Measurements from ENCODE around the gene RARA.

RARA gene

DNA sequence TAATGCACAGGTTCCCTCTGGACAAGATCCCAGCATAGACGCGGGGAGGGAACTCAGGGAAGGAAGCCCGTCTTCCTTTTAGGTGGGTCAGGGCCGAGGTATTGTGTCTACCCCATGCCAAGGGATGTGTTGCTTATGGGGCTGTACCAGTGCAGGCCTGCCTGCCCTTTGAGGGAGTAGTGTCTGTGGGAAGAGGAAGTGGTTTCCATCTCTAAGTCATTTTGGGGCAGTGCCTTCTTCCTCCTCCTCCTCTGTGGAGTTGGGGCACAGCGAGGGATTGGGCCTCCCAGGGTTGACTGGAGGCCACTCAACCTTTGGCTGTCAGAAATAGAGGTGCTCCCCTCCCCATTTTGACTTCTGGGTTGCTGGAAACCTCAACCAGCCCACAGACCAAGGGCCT is 29.1 kb downstream of the RARA start:
- Histone ChIP-seq H3K4me3 (ENCODE audit: insufficient read depth in 1 of 2, low read depth in 1 of 2, low read length in 2 of 2) (no peak overlapping the region), H3K18ac (ENCODE audit: low read depth in 1 of 2, low read length in 2 of 2) (no peak overlapping the region), H2AFZ (ENCODE audit: low read depth, low read length) (no peak overlapping the region), H3K23ac (ENCODE audit: low read length in 2 of 2) (no peak overlapping the region), H2AK5ac (ENCODE audit: low read length, severe bottlenecking) (no peak overlapping the region), H2BK5ac (ENCODE audit: low read depth, low read length, poor library complexity, severe bottlenecking) (no peak overlapping the region), H3K36me3 (ENCODE audit: control insufficient read depth in 1 of 2, insufficient read depth in 2 of 2, low read depth in 1 of 2, low read length in 2 of 2) (peaks cover 14 to 25% of the 10 kb centered on the region in 2 experiments), H3K9ac (ENCODE audit: low read length) (no peak overlapping the region), H3K14ac (ENCODE audit: low read length in 2 of 2) (no peak overlapping the region), H4K91ac (ENCODE audit: low read length) (no peak overlapping the region), H2BK12ac (ENCODE audit: low read length in 2 of 2) (no peak overlapping the region), H3K27ac (ENCODE audit: low read length, poor library complexity, severe bottlenecking) (no peak overlapping the region), H3K79me1 (replicated peaks; ENCODE audit: low read length, poor library complexity, severe bottlenecking) (peaks cover 30% of the 10 kb centered on the region), H4K8ac (ENCODE audit: low read length) (no peak overlapping the region), H3K4ac (ENCODE audit: low read depth in 1 of 2, low read length in 2 of 2) (no peak overlapping the region), H2BK120ac (ENCODE audit: low read depth, low read length) (no peak overlapping the region), H3K4me1 (ENCODE audit: control insufficient read depth, insufficient read depth, low read depth, low read length) (peaks cover 22% of the 10 kb centered on the region), H3K27me3 (ENCODE audit: control insufficient read depth in 1 of 2, insufficient read depth in 1 of 2, low read length in 2 of 2) (no peaks in the 10 kb centered on the region), H3K9me3 (ENCODE audit: control insufficient read depth, low read length) (no peaks in the 10 kb centered on the region), H3K4me2 (ENCODE audit: low read length, poor library complexity, severe bottlenecking) (no peak overlapping the region), H2BK15ac (ENCODE audit: low read depth, poor library complexity, severe bottlenecking) (no peak overlapping the region)
- 97% methylated on average over 5 of the region's 5 CpGs for WGBS
- DNase-seq, result no peak

DNA sequence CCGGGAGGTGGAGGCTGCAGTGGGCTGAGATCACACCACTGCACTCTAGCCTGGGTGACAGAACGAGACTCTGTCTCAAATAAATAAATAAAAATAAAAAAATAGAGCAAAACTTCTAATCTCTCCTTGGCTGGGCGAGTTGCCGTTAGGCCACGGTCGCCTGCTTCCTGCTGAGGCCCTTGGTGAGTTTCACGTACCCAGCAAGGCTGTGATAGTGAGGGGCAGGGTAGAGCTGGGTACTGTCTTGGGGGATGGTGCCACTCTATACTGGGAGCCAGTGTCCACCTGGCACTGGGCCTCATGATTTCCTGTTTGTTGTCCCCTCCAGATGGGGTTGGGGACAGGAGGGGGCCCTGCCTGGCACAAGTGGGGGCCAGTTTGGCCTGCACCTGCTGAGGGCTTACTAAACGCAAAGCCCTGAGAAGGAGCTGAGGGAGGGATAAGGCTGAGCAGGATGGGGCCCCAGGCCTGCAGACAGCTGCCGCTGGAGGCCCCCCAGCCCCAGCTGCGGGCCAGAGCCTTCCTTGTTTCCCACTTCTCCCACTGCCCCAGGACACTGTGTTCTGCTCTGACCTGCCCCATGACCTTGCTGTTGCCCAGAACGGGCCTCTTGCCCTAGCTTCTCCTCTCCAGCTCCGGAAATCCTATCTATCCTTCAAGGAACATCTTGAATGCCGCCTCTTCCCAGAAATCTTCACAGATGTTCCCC is 30.1 kb downstream of the RARA start:
- WGBS, result 75% methylated on average over 10 of the region's 13 CpGs

DNA sequence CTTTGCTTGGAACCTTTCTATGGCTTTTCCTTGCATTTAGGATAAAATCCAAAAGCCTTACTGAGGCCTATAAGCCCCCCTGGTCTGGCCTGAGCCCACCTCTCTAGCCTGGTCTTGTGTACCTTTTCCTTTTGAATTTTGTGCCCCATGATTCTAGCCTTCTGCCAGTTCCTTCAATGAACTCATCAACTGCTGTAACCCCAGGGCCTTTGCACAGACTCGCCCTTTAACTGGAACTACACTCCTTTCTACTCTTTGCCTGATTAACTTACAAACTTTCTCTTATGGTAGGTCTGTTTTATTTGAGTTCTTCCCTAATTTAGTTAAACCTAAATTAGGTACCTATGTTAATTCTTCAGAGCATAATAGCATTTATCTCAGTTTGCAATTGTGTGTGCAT is 31.3 kb downstream of the RARA start:
- H3K4me1 ChIP-seq (ENCODE audit: control insufficient read depth, insufficient read depth, low read depth, low read length), result peaks cover 36% of the 10 kb centered on the region
- H3K23ac ChIP-seq (ENCODE audit: low read length in 2 of 2), result no peak overlapping the region
- H2AFZ ChIP-seq (ENCODE audit: low read depth, low read length), result no peak overlapping the region
- no peak overlapping the region for H2BK120ac ChIP-seq (ENCODE audit: low read depth, low read length)
- H4K91ac ChIP-seq (ENCODE audit: low read length), result no peak overlapping the region
- no peak overlapping the region for H3K27ac ChIP-seq (ENCODE audit: low read length, poor library complexity, severe bottlenecking)
- H3K14ac ChIP-seq (ENCODE audit: low read length in 2 of 2), result no peak overlapping the region
- H3K9me3 ChIP-seq (ENCODE audit: control insufficient read depth, low read length), result no peaks in the 10 kb centered on the region
- no peak overlapping the region for H3K18ac ChIP-seq (ENCODE audit: low read depth in 1 of 2, low read length in 2 of 2)
- H2AK5ac ChIP-seq (ENCODE audit: low read length, severe bottlenecking), result no peak overlapping the region
- no peak overlapping the region for H3K4me2 ChIP-seq (ENCODE audit: low read length, poor library complexity, severe bottlenecking)
- no peaks in the 10 kb centered on the region for H3K27me3 ChIP-seq (ENCODE audit: control insufficient read depth in 1 of 2, insufficient read depth in 1 of 2, low read length in 2 of 2)
- H2BK5ac ChIP-seq (ENCODE audit: low read depth, low read length, poor library complexity, severe bottlenecking), result no peak overlapping the region
- no peak overlapping the region for H3K4me3 ChIP-seq (ENCODE audit: insufficient read depth in 1 of 2, low read depth in 1 of 2, low read length in 2 of 2)
- H2BK15ac ChIP-seq (ENCODE audit: low read depth, poor library complexity, severe bottlenecking), result no peak overlapping the region
- H2BK12ac ChIP-seq (ENCODE audit: low read length in 2 of 2), result no peak overlapping the region
- DNase-seq, result no peak
- no peak overlapping the region for H3K4ac ChIP-seq (ENCODE audit: low read depth in 1 of 2, low read length in 2 of 2)
- WGBS, result no CpG with 5 or more reads among the region's 1 CpG
- peaks cover 14 to 18% of the 10 kb centered on the region in 2 experiments for H3K36me3 ChIP-seq (ENCODE audit: control insufficient read depth in 1 of 2, insufficient read depth in 2 of 2, low read depth in 1 of 2, low read length in 2 of 2)
- peaks cover 31% of the 10 kb centered on the region for H3K79me1 ChIP-seq (replicated peaks; ENCODE audit: low read length, poor library complexity, severe bottlenecking)
- no peak overlapping the region for H4K8ac ChIP-seq (ENCODE audit: low read length)
- H3K9ac ChIP-seq (ENCODE audit: low read length), result peak overlapping the region; percentile 1

More for the DNA sequence above, 30.1 kb downstream of the RARA start:
- no peak overlapping the region for H3K27ac ChIP-seq (ENCODE audit: low read length, poor library complexity, severe bottlenecking)
- no peak overlapping the region for H2AFZ ChIP-seq (ENCODE audit: low read depth, low read length)
- no peak overlapping the region for H3K14ac ChIP-seq (ENCODE audit: low read length in 2 of 2)
- no peak overlapping the region for H2BK12ac ChIP-seq (ENCODE audit: low read length in 2 of 2)
- no peak overlapping the region for H3K9ac ChIP-seq (ENCODE audit: low read length)
- no peak for DNase-seq
- peaks cover 14 to 18% of the 10 kb centered on the region in 2 experiments for H3K36me3 ChIP-seq (ENCODE audit: control insufficient read depth in 1 of 2, insufficient read depth in 2 of 2, low read depth in 1 of 2, low read length in 2 of 2)
- peak overlapping the region in 1 of 2 experiments; percentile 33 for H3K18ac ChIP-seq (ENCODE audit: low read depth in 1 of 2, low read length in 2 of 2)
- H3K9me3 ChIP-seq (ENCODE audit: control insufficient read depth, low read length), result no peaks in the 10 kb centered on the region
- no peak overlapping the region for H4K91ac ChIP-seq (ENCODE audit: low read length)
- no peak overlapping the region for H3K4me2 ChIP-seq (ENCODE audit: low read length, poor library complexity, severe bottlenecking)
- no peak overlapping the region for H3K4ac ChIP-seq (ENCODE audit: low read depth in 1 of 2, low read length in 2 of 2)
- peak overlapping the region in 1 of 2 experiments; percentile 23 for H3K23ac ChIP-seq (ENCODE audit: low read length in 2 of 2)
- H3K4me3 ChIP-seq (ENCODE audit: insufficient read depth in 1 of 2, low read depth in 1 of 2, low read length in 2 of 2), result no peak overlapping the region
- H2BK5ac ChIP-seq (ENCODE audit: low read depth, low read length, poor library complexity, severe bottlenecking), result no peak overlapping the region
- H4K8ac ChIP-seq (ENCODE audit: low read length), result no peak overlapping the region
- no peaks in the 10 kb centered on the region for H3K27me3 ChIP-seq (ENCODE audit: control insufficient read depth in 1 of 2, insufficient read depth in 1 of 2, low read length in 2 of 2)
- H3K4me1 ChIP-seq (ENCODE audit: control insufficient read depth, insufficient read depth, low read depth, low read length), result peaks cover 32% of the 10 kb centered on the region
- H2AK5ac ChIP-seq (ENCODE audit: low read length, severe bottlenecking), result no peak overlapping the region
- H2BK120ac ChIP-seq (ENCODE audit: low read depth, low read length), result no peak overlapping the region
- H2BK15ac ChIP-seq (ENCODE audit: low read depth, poor library complexity, severe bottlenecking), result no peak overlapping the region
- H3K79me1 ChIP-seq (replicated peaks; ENCODE audit: low read length, poor library complexity, severe bottlenecking), result peaks cover 27% of the 10 kb centered on the region

DNA sequence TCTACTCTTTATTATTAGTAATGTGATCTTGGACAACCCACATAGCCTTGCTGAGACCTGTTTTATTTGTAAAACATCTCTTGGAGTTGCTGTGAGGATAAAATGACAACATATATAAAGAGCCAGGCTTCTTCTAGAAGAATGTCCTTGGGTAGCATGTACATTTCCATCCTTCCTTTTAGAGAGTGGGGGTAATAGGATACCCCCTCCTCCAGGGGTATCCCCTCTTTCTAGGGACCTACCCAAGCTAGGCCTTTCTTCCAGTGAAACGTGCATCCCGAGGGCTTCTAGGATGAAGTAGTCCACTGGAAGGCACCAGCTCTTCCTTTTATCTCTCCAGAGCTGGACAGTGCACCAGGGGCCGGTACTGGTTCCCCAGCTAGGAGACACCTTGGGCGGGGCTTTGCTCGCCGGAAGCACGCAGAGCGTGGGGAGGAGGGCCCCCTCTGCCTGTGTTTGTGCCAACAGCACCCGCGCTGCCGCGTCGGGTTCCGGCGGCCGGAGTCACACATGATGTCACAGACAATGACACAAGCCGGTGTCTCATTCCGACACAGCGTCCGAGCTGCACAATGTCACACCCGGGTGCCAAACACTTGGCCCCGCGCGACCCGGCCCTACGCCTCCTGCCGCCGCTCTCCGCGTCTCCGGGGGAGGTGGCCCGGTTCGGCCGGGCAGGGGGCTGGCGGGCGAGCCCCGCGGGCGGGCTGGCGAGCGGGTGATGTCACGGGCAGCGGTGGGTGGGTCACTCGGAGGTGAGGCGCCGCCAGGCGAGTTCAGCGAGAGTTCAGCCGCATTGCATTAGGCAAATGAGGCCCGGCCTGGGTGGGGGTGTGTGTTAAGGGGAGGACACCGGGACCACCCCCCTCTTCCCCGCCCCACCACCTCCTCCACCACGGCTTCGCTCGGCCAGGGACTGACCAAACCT is 32.2 kb downstream of the RARA start:
- no peak overlapping the region for H3K27ac ChIP-seq (ENCODE audit: low read length, poor library complexity, severe bottlenecking)
- H4K8ac ChIP-seq (ENCODE audit: low read length), result peak overlapping the region; percentile 30
- peaks cover 14 to 18% of the 10 kb centered on the region in 2 experiments for H3K36me3 ChIP-seq (ENCODE audit: control insufficient read depth in 1 of 2, insufficient read depth in 2 of 2, low read depth in 1 of 2, low read length in 2 of 2)
- H2AFZ ChIP-seq (ENCODE audit: low read depth, low read length), result peak overlapping the region; percentile 36
- H3K79me1 ChIP-seq (replicated peaks; ENCODE audit: low read length, poor library complexity, severe bottlenecking), result peaks cover 29% of the 10 kb centered on the region
- H2AK5ac ChIP-seq (ENCODE audit: low read length, severe bottlenecking), result no peak overlapping the region
- peak overlapping the region in 1 of 2 experiments; percentile 54 for H3K4ac ChIP-seq (ENCODE audit: low read depth in 1 of 2, low read length in 2 of 2)
- H3K9ac ChIP-seq (ENCODE audit: low read length), result peak overlapping the region; percentile 89
- peak overlapping the region in 1 of 2 experiments; percentile 17 for H2BK12ac ChIP-seq (ENCODE audit: low read length in 2 of 2)
- peak overlapping the region; percentile 67 to 90 for H3K4me3 ChIP-seq (ENCODE audit: insufficient read depth in 1 of 2, low read depth in 1 of 2, low read length in 2 of 2)
- peak; percentile 92 for DNase-seq
- H3K27me3 ChIP-seq (ENCODE audit: control insufficient read depth in 1 of 2, insufficient read depth in 1 of 2, low read length in 2 of 2), result no peaks in the 10 kb centered on the region
- H2BK5ac ChIP-seq (ENCODE audit: low read depth, low read length, poor library complexity, severe bottlenecking), result no peak overlapping the region
- peak overlapping the region; percentile 23 for H4K91ac ChIP-seq (ENCODE audit: low read length)
- H2BK120ac ChIP-seq (ENCODE audit: low read depth, low read length), result peak overlapping the region; percentile 50
- H3K9me3 ChIP-seq (ENCODE audit: control insufficient read depth, low read length), result no peaks in the 10 kb centered on the region
- no peak overlapping the region for H3K23ac ChIP-seq (ENCODE audit: low read length in 2 of 2)
- H3K4me1 ChIP-seq (ENCODE audit: control insufficient read depth, insufficient read depth, low read depth, low read length), result peaks cover 43% of the 10 kb centered on the region
- 2% methylated on average over 46 of the region's 55 CpGs for WGBS
- H2BK15ac ChIP-seq (ENCODE audit: low read depth, poor library complexity, severe bottlenecking), result peak overlapping the region; percentile 88
- peak overlapping the region; percentile 67 to 91 for H3K18ac ChIP-seq (ENCODE audit: low read depth in 1 of 2, low read length in 2 of 2)
- H3K14ac ChIP-seq (ENCODE audit: low read length in 2 of 2), result peak overlapping the region in 1 of 2 experiments; percentile 11
- peak overlapping the region; percentile 86 for H3K4me2 ChIP-seq (ENCODE audit: low read length, poor library complexity, severe bottlenecking)
